Measurements from ENCODE around the gene NRDC. TPM values are rescaled to one million over a fixed set of nuclear protein-coding genes. Genes with fewer than 3 reads are reported as not detected.
A peak's percentile ranks its signal among the peaks of the same experiment; 100 is the strongest.
"Not testable (repeated sequence)": the region's sequence is repeated elsewhere in the genome, so short reads cannot be mapped to it uniquely, and the experiment has no call there.

The NRDC gene
- total and polyA plus RNA-seq, 5 donors from 2014 or later, result 62.4 to 143 (median 75.5) TPM

DNA sequence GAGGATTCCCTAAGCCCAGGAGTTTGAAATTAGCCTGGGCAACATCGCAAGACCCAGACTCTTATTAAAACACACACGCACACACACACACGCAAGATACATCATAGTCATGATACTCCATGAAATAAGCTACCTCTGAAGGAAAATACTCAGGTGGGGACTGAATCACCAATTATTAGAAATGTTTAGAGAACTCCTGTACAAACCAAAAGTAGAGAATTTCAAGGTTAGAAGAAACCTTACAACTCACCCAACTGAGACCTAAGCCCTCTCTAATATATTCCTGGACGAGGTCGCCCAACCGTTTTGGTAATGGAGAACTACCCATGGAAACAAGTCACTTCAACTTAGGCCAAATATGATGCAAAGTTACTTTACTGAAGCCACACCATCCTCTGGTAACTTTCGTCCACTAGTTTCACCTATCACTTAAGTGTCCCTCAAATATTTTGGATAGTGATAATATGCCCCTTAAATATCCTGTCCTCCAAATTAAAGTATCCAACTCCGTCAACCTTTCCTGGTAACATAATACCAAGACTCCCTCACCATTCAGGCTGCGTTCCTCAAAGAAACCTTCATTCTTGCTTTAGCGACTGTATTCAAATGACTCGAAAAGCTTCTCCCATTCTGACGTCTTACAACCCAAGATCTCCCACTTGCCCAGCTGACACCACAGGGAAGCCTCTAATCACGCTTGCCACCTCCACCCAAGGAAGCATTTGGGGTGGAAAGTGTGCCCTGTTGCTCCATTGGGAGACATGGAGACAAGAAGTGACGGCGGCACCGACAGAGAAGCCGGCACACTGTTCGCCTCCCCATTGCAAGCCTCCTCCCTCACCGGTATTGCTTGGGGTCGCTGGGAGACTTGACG is 856 bp downstream of the NRDC start:
- Mint-ChIP-seq H3K9me3 (peaks cover 0 to under 1% (median 0%) of the 10 kb centered on the region in 7 donors), H3K36me3 (peaks cover 10% of the 10 kb centered on the region), H3K4me1 (peaks cover 5 to 29% (median 23%) of the 10 kb centered on the region in 4 donors), H3K27ac (no peak overlapping the region), H3K27me3 (peaks cover 16% of the 10 kb centered on the region), H3K4me3 (no peak overlapping the region)
- Histone ChIP-seq H3K4me3 (ENCODE audit: low read depth, low read length) (peak overlapping the region; percentile 97), H3K36me3 (ENCODE audit: control insufficient read depth, insufficient read depth, low read length) (peaks cover 4% of the 10 kb centered on the region), H3K9me3 (ENCODE audit: control insufficient read depth in 2 of 2, low read length in 2 of 2) (no peaks in the 10 kb centered on the region), H3K4me1 (ENCODE audit: control insufficient read depth, insufficient read depth, low read length, poor library complexity, severe bottlenecking) (peaks cover 47% of the 10 kb centered on the region), H3K27ac (ENCODE audit: insufficient read depth, low read length, poor library complexity, severe bottlenecking) (peak overlapping the region; percentile 97), H3K27me3 (ENCODE audit: control insufficient read depth, insufficient read depth, low read length) (peaks cover 5% of the 10 kb centered on the region)
- ATAC-seq (ENCODE audit: low read depth in 2 of 2) (no peak), DNase-seq (peak in 2 of 3 donors; percentile 5 to 29)

DNA sequence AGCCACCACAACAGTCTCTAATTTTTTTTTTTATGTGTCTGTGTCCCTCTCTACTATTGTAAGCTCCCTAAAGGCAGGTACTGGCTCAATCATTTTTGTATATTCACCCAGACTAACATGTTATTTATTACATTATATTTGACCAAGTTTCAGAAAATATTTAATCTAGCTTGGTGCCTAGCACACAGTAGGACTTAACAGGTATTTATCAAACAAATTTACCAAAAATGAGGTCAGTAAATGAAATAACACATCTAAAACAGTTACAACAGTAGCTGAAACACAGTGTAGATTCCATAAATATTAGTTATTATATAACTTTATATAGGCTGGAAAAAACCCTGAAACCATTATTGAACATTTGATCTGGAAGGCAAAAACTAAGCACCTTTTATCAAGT is 2.7 kb downstream of the NRDC start:
- ATAC-seq (ENCODE audit: low read depth in 2 of 2) (no peak), DNase-seq (no peak)
- peaks cover 60% of the 10 kb centered on the region for H3K4me1 ChIP-seq (ENCODE audit: control insufficient read depth, insufficient read depth, low read length, poor library complexity, severe bottlenecking)
- peaks cover 15 to 45% (median 35%) of the 10 kb centered on the region in 4 donors for H3K4me1 Mint-ChIP-seq
- no peaks in the 10 kb centered on the region for H3K9me3 ChIP-seq (ENCODE audit: control insufficient read depth in 2 of 2, low read length in 2 of 2)
- peak overlapping the region; percentile 57 for H3K4me3 ChIP-seq (ENCODE audit: low read depth, low read length)
- no peaks in the 10 kb centered on the region for H3K27me3 ChIP-seq (ENCODE audit: control insufficient read depth, insufficient read depth, low read length)
- H3K27ac ChIP-seq (ENCODE audit: insufficient read depth, low read length, poor library complexity, severe bottlenecking), result no peak overlapping the region
- H3K27ac Mint-ChIP-seq, result peak overlapping the region in 1 of 3 donors; percentile 59
- H3K36me3 Mint-ChIP-seq, result peaks cover 10% of the 10 kb centered on the region
- H3K9me3 Mint-ChIP-seq, result no peaks in the 10 kb centered on the region
- peaks cover 4% of the 10 kb centered on the region for H3K27me3 Mint-ChIP-seq
- peak overlapping the region in 3 of 4 donors; percentile 39 to 66 (median 53) for H3K4me3 Mint-ChIP-seq
- peaks cover 9% of the 10 kb centered on the region for H3K36me3 ChIP-seq (ENCODE audit: control insufficient read depth, insufficient read depth, low read length)

DNA sequence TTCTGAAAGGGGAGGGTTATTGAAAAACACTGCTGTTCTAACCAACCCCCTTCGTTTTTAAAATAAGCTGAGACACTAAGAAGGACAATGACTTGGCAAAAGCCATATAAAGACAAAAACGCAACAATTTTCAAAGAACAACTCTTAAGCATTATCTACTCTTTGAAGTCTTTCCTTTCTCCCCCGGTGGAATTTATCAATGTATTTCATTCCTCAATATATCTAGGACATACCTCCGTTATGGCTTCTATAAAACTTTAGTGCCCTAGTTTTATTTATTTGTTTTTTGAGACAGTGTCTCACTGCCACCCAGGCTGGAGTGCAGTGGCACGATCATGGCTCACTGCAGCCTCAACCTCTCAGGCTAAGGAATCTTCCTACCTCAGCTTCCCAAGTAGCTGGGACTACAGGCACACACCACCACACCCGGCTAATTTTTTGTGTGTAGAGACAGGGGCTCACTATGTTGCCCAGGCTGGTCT is 3.2 kb downstream of the NRDC start:
- Histone ChIP-seq H3K27ac (ENCODE audit: insufficient read depth, low read length, poor library complexity, severe bottlenecking) (no peak overlapping the region), H3K4me3 (ENCODE audit: low read depth, low read length) (peak overlapping the region; percentile 13), H3K36me3 (ENCODE audit: control insufficient read depth, insufficient read depth, low read length) (peaks cover 9% of the 10 kb centered on the region), H3K9me3 (ENCODE audit: control insufficient read depth in 2 of 2, low read length in 2 of 2) (no peaks in the 10 kb centered on the region), H3K27me3 (ENCODE audit: control insufficient read depth, insufficient read depth, low read length) (no peaks in the 10 kb centered on the region), H3K4me1 (ENCODE audit: control insufficient read depth, insufficient read depth, low read length, poor library complexity, severe bottlenecking) (peaks cover 60% of the 10 kb centered on the region)
- H3K27ac Mint-ChIP-seq, result peak overlapping the region in 1 of 3 donors; percentile 59
- no peaks in the 10 kb centered on the region for H3K9me3 Mint-ChIP-seq
- H3K4me1 Mint-ChIP-seq, result peaks cover 20 to 48% (median 40%) of the 10 kb centered on the region in 4 donors
- peaks cover 10% of the 10 kb centered on the region for H3K36me3 Mint-ChIP-seq
- no peak for DNase-seq
- no peaks in the 10 kb centered on the region for H3K27me3 Mint-ChIP-seq
- no peak for ATAC-seq (ENCODE audit: low read depth in 2 of 2)
- H3K4me3 Mint-ChIP-seq, result peak overlapping the region in 3 of 4 donors; percentile 53 to 86 (median 66)

DNA sequence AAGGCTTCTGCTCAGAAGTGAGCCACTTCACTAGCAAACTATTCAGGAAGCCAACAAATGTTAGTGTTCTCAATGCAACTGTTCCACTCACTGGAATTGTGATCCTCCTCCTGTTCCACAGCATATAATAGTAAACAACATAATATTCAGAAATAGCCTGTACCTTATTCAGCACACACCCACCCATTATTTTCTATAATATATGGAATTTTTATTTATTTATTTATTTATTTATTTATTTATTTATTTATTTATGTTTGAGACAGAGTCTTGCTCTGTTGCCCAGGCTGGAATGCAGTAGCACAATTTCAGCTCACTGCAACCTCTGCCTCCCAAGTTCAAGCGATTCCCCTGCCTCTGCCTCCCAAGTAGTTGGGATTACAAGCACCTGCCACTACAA is 5.3 kb downstream of the NRDC start:
- not testable (repeated sequence) for H3K36me3 Mint-ChIP-seq
- H3K4me1 ChIP-seq (ENCODE audit: control insufficient read depth, insufficient read depth, low read length, poor library complexity, severe bottlenecking), result peaks cover 55% of the 10 kb centered on the region

DNA sequence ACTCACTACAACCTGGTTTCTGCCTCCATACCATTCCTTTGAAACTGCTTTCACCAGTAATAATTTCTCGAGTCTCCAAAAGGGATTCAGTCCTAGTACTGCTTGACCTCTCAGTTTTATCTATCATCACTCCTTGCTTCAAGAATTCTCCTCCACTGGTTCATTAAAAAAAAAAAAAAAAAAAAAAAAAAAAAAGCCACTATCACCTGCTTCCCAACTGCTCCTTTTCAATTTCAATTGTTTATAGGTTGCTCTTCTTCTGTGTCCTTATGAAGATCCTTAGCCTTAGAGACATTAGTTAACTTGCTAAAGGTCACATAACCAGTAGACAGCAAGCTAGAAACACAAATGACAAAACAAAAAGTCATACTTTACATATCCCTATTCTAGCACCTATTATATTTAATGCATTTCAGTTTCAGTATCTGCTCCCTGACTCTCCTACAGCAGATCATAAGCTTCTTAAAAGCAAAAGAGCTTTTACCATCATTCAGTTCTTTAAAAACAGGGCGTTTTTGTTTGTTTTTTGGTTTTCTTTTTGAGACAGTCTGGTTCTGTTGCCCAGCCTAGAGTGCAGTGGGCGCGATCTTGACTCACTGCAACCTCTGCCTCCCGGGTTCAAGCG is 7.1 kb downstream of the NRDC start:
- H3K27ac ChIP-seq (ENCODE audit: insufficient read depth, low read length, poor library complexity, severe bottlenecking), result no peak overlapping the region
- ATAC-seq (ENCODE audit: low read depth in 2 of 2) (no peak), DNase-seq (peak in 1 of 3 donors; percentile 15)
- Mint-ChIP-seq H3K27me3 (no peaks in the 10 kb centered on the region), H3K36me3 (peaks cover 18% of the 10 kb centered on the region), H3K4me3 (peak overlapping the region in 2 of 4 donors; percentile 15 to 72), H3K27ac (peak overlapping the region in 1 of 3 donors; percentile 60), H3K4me1 (peaks cover 47 to 84% (median 61%) of the 10 kb centered on the region in 4 donors), H3K9me3 (no peaks in the 10 kb centered on the region)
- no peaks in the 10 kb centered on the region for H3K27me3 ChIP-seq (ENCODE audit: control insufficient read depth, insufficient read depth, low read length)
- peaks cover 49% of the 10 kb centered on the region for H3K4me1 ChIP-seq (ENCODE audit: control insufficient read depth, insufficient read depth, low read length, poor library complexity, severe bottlenecking)
- no peaks in the 10 kb centered on the region for H3K9me3 ChIP-seq (ENCODE audit: control insufficient read depth in 2 of 2, low read length in 2 of 2)
- peaks cover 9% of the 10 kb centered on the region for H3K36me3 ChIP-seq (ENCODE audit: control insufficient read depth, insufficient read depth, low read length)
- H3K4me3 ChIP-seq (ENCODE audit: low read depth, low read length), result no peak overlapping the region

More for the DNA sequence above, 5.3 kb downstream of the NRDC start:
- peak overlapping the region; percentile 35 for H3K4me3 ChIP-seq (ENCODE audit: low read depth, low read length)
- H3K9me3 Mint-ChIP-seq; H3K27me3 ChIP-seq (ENCODE audit: control insufficient read depth, insufficient read depth, low read length); H3K9me3 ChIP-seq (ENCODE audit: control insufficient read depth in 2 of 2, low read length in 2 of 2); H3K27ac ChIP-seq (ENCODE audit: insufficient read depth, low read length, poor library complexity, severe bottlenecking); H3K27ac Mint-ChIP-seq; DNase-seq; H3K27me3 Mint-ChIP-seq; ATAC-seq (ENCODE audit: low read depth in 2 of 2); H3K36me3 ChIP-seq (ENCODE audit: control insufficient read depth, insufficient read depth, low read length): not testable (repeated sequence)
- Mint-ChIP-seq H3K4me1 (peaks cover 34 to 66% (median 49%) of the 10 kb centered on the region in 4 donors), H3K4me3 (peak overlapping the region in 3 of 4 donors; percentile 37 to 48 (median 38))

- Histone ChIP-seq H3K9me3 (ENCODE audit: control insufficient read depth in 2 of 2, low read length in 2 of 2) (no peaks in the 10 kb centered on the region), H3K4me3 (ENCODE audit: low read depth, low read length) (no peak overlapping the region), H3K36me3 (ENCODE audit: control insufficient read depth, insufficient read depth, low read length) (peaks cover 9% of the 10 kb centered on the region), H3K4me1 (ENCODE audit: control insufficient read depth, insufficient read depth, low read length, poor library complexity, severe bottlenecking) (peaks cover 42% of the 10 kb centered on the region), H3K27me3 (ENCODE audit: control insufficient read depth, insufficient read depth, low read length) (no peaks in the 10 kb centered on the region), H3K27ac (ENCODE audit: insufficient read depth, low read length, poor library complexity, severe bottlenecking) (no peak overlapping the region)
- peak overlapping the region in 1 of 3 donors; percentile 60 for H3K27ac Mint-ChIP-seq
- DNase-seq, result no peak
- no peak for ATAC-seq (ENCODE audit: low read depth in 2 of 2)
- peaks cover 18% of the 10 kb centered on the region for H3K36me3 Mint-ChIP-seq
- H3K9me3 Mint-ChIP-seq, result no peaks in the 10 kb centered on the region
- H3K27me3 Mint-ChIP-seq, result no peaks in the 10 kb centered on the region
- H3K4me3 Mint-ChIP-seq, result no peak overlapping the region
- H3K4me1 Mint-ChIP-seq, result peaks cover 51 to 87% (median 64%) of the 10 kb centered on the region in 4 donors
Observed at GRCh38 chr1:51870603-51871350, 7.8 kb downstream of the NRDC start.

DNA sequence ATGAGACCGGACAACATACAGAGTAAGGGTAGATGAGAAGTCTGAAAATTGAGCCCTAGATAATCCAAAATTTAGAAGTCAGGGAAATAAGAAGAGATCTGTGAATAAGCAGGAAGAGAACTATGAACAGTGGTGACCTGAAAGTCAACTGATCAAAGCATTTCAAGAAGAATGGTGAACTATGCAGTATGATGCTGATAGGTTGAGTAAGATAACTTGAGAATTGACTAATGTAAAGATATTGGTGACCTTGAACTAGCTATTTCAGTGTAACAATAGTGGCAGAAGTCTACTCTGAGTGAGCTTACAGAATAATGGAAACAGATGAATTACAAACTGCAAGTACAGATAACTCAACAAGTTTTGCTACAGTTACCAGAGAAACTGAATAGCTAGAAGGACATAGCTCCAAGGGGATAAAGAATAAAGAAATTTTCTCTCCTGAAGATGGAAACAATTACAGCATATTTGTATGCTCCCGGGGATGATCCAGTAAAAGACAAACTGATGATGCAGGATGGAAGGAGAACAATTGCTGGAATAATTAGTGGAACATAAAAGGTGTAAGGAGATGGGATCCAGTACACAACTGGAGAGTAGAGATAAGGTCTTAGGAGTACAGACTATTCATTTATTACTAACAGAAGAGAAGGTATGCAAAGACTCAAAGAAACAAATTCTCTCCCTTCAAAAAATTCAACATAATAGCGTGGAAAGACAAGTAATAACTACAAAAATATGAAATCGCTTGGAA is 10.9 kb downstream of the NRDC start:
- Mint-ChIP-seq H3K36me3 (peaks cover 8% of the 10 kb centered on the region), H3K4me1 (peaks cover 46 to 69% (median 57%) of the 10 kb centered on the region in 4 donors), H3K4me3 (peak overlapping the region in 1 of 4 donors; percentile 23), H3K27me3 (no peaks in the 10 kb centered on the region), H3K9me3 (no peaks in the 10 kb centered on the region), H3K27ac (peak overlapping the region in 1 of 3 donors; percentile 23)
- H3K36me3 ChIP-seq (ENCODE audit: control insufficient read depth, insufficient read depth, low read length), result peaks cover 5% of the 10 kb centered on the region
- no peak overlapping the region for H3K4me3 ChIP-seq (ENCODE audit: low read depth, low read length)
- DNase-seq (no peak), ATAC-seq (ENCODE audit: low read depth in 2 of 2) (no peak)
- H3K27ac ChIP-seq (ENCODE audit: insufficient read depth, low read length, poor library complexity, severe bottlenecking), result no peak overlapping the region
- no peaks in the 10 kb centered on the region for H3K27me3 ChIP-seq (ENCODE audit: control insufficient read depth, insufficient read depth, low read length)
- no peaks in the 10 kb centered on the region for H3K9me3 ChIP-seq (ENCODE audit: control insufficient read depth in 2 of 2, low read length in 2 of 2)
- peaks cover 30% of the 10 kb centered on the region for H3K4me1 ChIP-seq (ENCODE audit: control insufficient read depth, insufficient read depth, low read length, poor library complexity, severe bottlenecking)

All from CD4-positive, CD25-positive, alpha-beta regulatory T cell (primary cell).